Measurements from ENCODE around the gene TMEM250.

- no peak for TF ChIP-seq CTCF (optimal IDR thresholded peaks at IDR 0.05 in 1 of 3, IDR thresholded peaks at IDR 0.05 in 1 of 3, conservative IDR thresholded peaks at IDR 0.05 in 1 of 3; ENCODE audit: extremely low read depth in 1 of 3, insufficient read depth in 2 of 3, low read length in 3 of 3)
- no peak for TF ChIP-seq EZH2 (IDR thresholded peaks at IDR 0.05; ENCODE audit: low read length)
These were observed 757 bp downstream of the TMEM250 start for GRCh38 chr9:136117916-136118319.

Data from keratinocyte (primary cell).